ENCODE results near the gene ADGRL1. TPM values are rescaled to one million over a fixed set of nuclear protein-coding genes. Genes with fewer than 3 reads are reported as not detected.

Gene ADGRL1
- total RNA-seq, 1 donor from 2014 or later = 26.0 TPM

- H3K9me3 ChIP-seq = no peaks in the 10 kb centered on the region
- intact Hi-C loops (cut with DNase I) = no loop called here
- no peaks in the 10 kb centered on the region for H3K36me3 ChIP-seq
- H3K27ac ChIP-seq = no peak overlapping the region
- H3K27me3 ChIP-seq = no peaks in the 10 kb centered on the region
- H3K4me3 ChIP-seq = no peak overlapping the region
- TF ChIP-seq CTCF (IDR thresholded peaks at IDR 0.05) = no peak
- peaks cover 0 to 8% of the 10 kb centered on the region in 2 donors for H3K4me1 ChIP-seq
- DNase-seq (ENCODE audit: low spot score in 2 of 2) = no peak
These were observed 78.8 kb downstream of the ADGRL1 start for GRCh38 chr19:14127176-14127575.

- DNase-seq (ENCODE audit: low spot score in 2 of 2) = no peak
- no peak overlapping the region for H3K4me3 ChIP-seq
- TF ChIP-seq CTCF (IDR thresholded peaks at IDR 0.05) = no peak
- no peaks in the 10 kb centered on the region for H3K9me3 ChIP-seq
- H3K36me3 ChIP-seq = no peaks in the 10 kb centered on the region
- H3K4me1 ChIP-seq = peaks cover 8 to 15% of the 10 kb centered on the region in 2 donors
- intact Hi-C loops (cut with DNase I) = no loop called here
- no peaks in the 10 kb centered on the region for H3K27me3 ChIP-seq
- no peak overlapping the region for H3K27ac ChIP-seq
These were observed 83.0 kb downstream of the ADGRL1 start for GRCh38 chr19:14122924-14123323.

DNA sequence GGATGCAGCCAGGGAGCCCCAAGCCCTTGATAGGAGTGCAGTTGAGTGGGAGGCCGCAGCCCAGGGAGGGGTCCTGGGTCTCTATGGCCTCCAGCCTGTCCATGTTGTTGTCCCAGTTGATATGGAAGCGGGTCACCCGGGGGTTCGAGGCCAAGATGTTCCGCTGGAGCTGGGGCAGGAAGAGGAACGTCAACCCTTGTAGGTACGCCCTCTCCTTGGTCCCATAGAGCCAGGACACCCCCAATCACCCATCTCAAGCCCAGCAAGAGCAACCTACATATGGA, 85.5 kb downstream of the ADGRL1 start:
- Histone ChIP-seq H3K4me3 (no peak overlapping the region), H3K9me3 (no peaks in the 10 kb centered on the region), H3K36me3 (no peaks in the 10 kb centered on the region), H3K27me3 (no peaks in the 10 kb centered on the region), H3K4me1 (peaks cover 8 to 28% of the 10 kb centered on the region in 2 donors), H3K27ac (peak overlapping the region; percentile 92 to 99)
- DNase-seq (ENCODE audit: low spot score in 2 of 2) = no peak
- TF ChIP-seq CTCF (IDR thresholded peaks at IDR 0.05) = no peak
- intact Hi-C loops (cut with DNase I) = no loop called here

- no peak for TF ChIP-seq CTCF (IDR thresholded peaks at IDR 0.05)
- H3K9me3 ChIP-seq = no peaks in the 10 kb centered on the region
- no peak overlapping the region for H3K4me3 ChIP-seq
- H3K27me3 ChIP-seq = no peaks in the 10 kb centered on the region
- no peak for DNase-seq (ENCODE audit: low spot score in 2 of 2)
- peaks cover 8 to 30% of the 10 kb centered on the region in 2 donors for H3K4me1 ChIP-seq
- peak overlapping the region; percentile 92 to 99 for H3K27ac ChIP-seq
- no peaks in the 10 kb centered on the region for H3K36me3 ChIP-seq
- intact Hi-C loops (cut with DNase I) = loop anchor here (2.0 to 5.0 kb wide), 3 partner anchors 29 to 168 kb away; partner anchors contain the start of genes DCAF15, RFX1 and SAMD1
These were observed 86.1 kb downstream of the ADGRL1 start for GRCh38 chr19:14119644-14120496.

- no peaks in the 10 kb centered on the region for H3K36me3 ChIP-seq
- peaks cover 13 to 37% of the 10 kb centered on the region in 2 donors for H3K4me1 ChIP-seq
- DNase-seq (ENCODE audit: low spot score in 2 of 2) = no peak
- H3K4me3 ChIP-seq = peak overlapping the region; percentile 63 to 66
- H3K27ac ChIP-seq = peak overlapping the region; percentile 92 to 99
- H3K9me3 ChIP-seq = no peaks in the 10 kb centered on the region
- intact Hi-C loops (cut with DNase I) = loop anchor here (2.0 to 5.0 kb wide), 3 partner anchors 28 to 167 kb away; partner anchors contain the start of genes DCAF15, RFX1 and SAMD1
- no peaks in the 10 kb centered on the region for H3K27me3 ChIP-seq
- TF ChIP-seq CTCF (IDR thresholded peaks at IDR 0.05) = no peak
These were observed 86.8 kb downstream of the ADGRL1 start for GRCh38 chr19:14119146-14119545.

Measured in ascending aorta (tissue), 2 donors.